ENCODE results near the gene DGKZ.

- TF ChIP-seq CTCF (conservative IDR thresholded peaks at IDR 0.05): no peak
- TF ChIP-seq ZFX (IDR thresholded peaks at IDR 0.05): no peak
These were observed 9.7 kb downstream of the DGKZ start for GRCh38 chr11:46356924-46357482.
